GM23338 (cell line): ENCODE measurements around the gene ARHGAP19. TPM values are rescaled to one million over a fixed set of nuclear protein-coding genes. Genes with fewer than 3 reads are reported as not detected.

Experiments
- ATAC-seq: fragments of 200-7000 bp; cut with Tn5 transposase; 3 replicates; pipeline ENCODE4 v1.9.1; 2020
- DNase-seq: peaks from one replicate; pipeline ENCODE4 v3.0.0-alpha.2; 2015; ENCODE audit warnings: low spot score
- H2AFZ ChIP-seq: fragments of 200-600 bp; sonication (generic); 2 replicates; pipeline ENCODE4 v1.8.0; 2016; ENCODE audit warnings: antibody characterized with exemption, mild to moderate bottlenecking, moderate library complexity
- H3F3A ChIP-seq: fragments of 200-600 bp; sonication (generic); replicated peaks from 2 replicates; pipeline ENCODE4 v1.8.0; 2017; ENCODE audit warnings: antibody characterized with exemption, mixed run types, low read depth
- H3K27ac ChIP-seq: fragments of 200-600 bp; sonication (generic); 2 replicates; pipeline ENCODE4 v1.6.1; 2016; ENCODE audit warnings: low read depth
- H3K27me3 ChIP-seq: fragments of 200-600 bp; sonication (generic); 2 replicates; pipeline ENCODE4 v1.8.0; 2016; ENCODE audit warnings: mild to moderate bottlenecking, mixed run types, moderate library complexity; ENCODE audit not compliant: insufficient read depth
- H3K36me3 ChIP-seq: fragments of 200-600 bp; sonication (generic); 2 replicates; pipeline ENCODE4 v1.8.0; 2016; ENCODE audit warnings: mild to moderate bottlenecking; ENCODE audit not compliant: insufficient read depth
- H3K4me1 ChIP-seq: fragments of 200-600 bp; sonication (generic); 2 replicates; pipeline ENCODE4 v1.8.0; 2016; ENCODE audit warnings: mild to moderate bottlenecking, moderate library complexity; ENCODE audit not compliant: insufficient read depth
- H3K4me2 ChIP-seq: fragments of 200-600 bp; sonication (generic); 2 replicates; pipeline ENCODE4 v1.7.1; 2017; ENCODE audit warnings: mixed run types
- H3K4me3 ChIP-seq: fragments of 200-600 bp; sonication (generic); 2 replicates; pipeline ENCODE4 v1.6.1; 2016; ENCODE audit warnings: mixed run types
- H3K79me2 ChIP-seq: fragments of 200-600 bp; sonication (generic); replicated peaks from 2 replicates; pipeline ENCODE4 v1.8.0; 2017; ENCODE audit warnings: mild to moderate bottlenecking; ENCODE audit not compliant: insufficient read depth
- H3K9me2 ChIP-seq: fragments of 200-600 bp; sonication (generic); 2 replicates; pipeline ENCODE4 v1.8.0; 2017; ENCODE audit not compliant: insufficient read depth
- H4K20me1 ChIP-seq: fragments of 200-600 bp; sonication (generic); replicated peaks from 2 replicates; pipeline ENCODE4 v1.8.0; 2017; ENCODE audit warnings: mild to moderate bottlenecking; ENCODE audit not compliant: insufficient read depth
- H3K27ac Mint-ChIP-seq: 2 replicates; pipeline ENCODE4 v1.8.0; 2020; ENCODE audit warnings: inconsistent platforms, mild to moderate bottlenecking, moderate library complexity, mixed read lengths
- H3K27me3 Mint-ChIP-seq: 3 replicates; pipeline ENCODE4 v1.8.0; 2022; ENCODE audit warnings: low read depth, mild to moderate bottlenecking, moderate library complexity, mixed read lengths, inconsistent platforms; ENCODE audit not compliant: insufficient read depth, poor library complexity
- H3K36me3 Mint-ChIP-seq: 3 replicates; pipeline ENCODE4 v1.8.0; 2021; ENCODE audit warnings: low read depth, mild to moderate bottlenecking, inconsistent platforms, moderate library complexity, mixed read lengths
- H3K4me1 Mint-ChIP-seq: 3 replicates; pipeline ENCODE4 v1.8.0; 2020; ENCODE audit warnings: mild to moderate bottlenecking, inconsistent platforms, mixed read lengths
- H3K4me3 Mint-ChIP-seq: 3 replicates; pipeline ENCODE4 v1.8.0; 2021; ENCODE audit warnings: moderate library complexity, mild to moderate bottlenecking, inconsistent platforms, mixed read lengths
- H3K9me3 Mint-ChIP-seq: 3 replicates; pipeline ENCODE4 v1.8.0; 2020; ENCODE audit warnings: moderate library complexity, mild to moderate bottlenecking, inconsistent platforms, mixed read lengths
- CREB1 ChIP-seq: fragments of 250-450 bp; sonication (Bioruptor Pico); IDR thresholded peaks from 2 replicates; pipeline ENCODE4 v1.5.0; 2020; ENCODE audit warnings: low read depth, mild to moderate bottlenecking, moderate library complexity
- ETS1 ChIP-seq: IDR thresholded peaks from 2 replicates; pipeline ENCODE4 v1.6.1; 2016; ENCODE audit warnings: antibody characterized with exemption
- EZH2 ChIP-seq: fragments of 200-600 bp; sonication (generic); IDR thresholded peaks from one replicate; pipeline ENCODE4 v1.8.0; 2017; ENCODE audit warnings: antibody characterized with exemption, mild to moderate bottlenecking, low read depth; ENCODE audit not compliant: unreplicated experiment
- EZH2phosphoT487 ChIP-seq: fragments of 200-600 bp; sonication (generic); IDR thresholded peaks from one replicate; pipeline ENCODE4 v1.8.1; 2018; ENCODE audit warnings: antibody characterized with exemption; ENCODE audit not compliant: unreplicated experiment
- JUNB ChIP-seq: IDR thresholded peaks from one replicate; pipeline ENCODE4 v1.6.1; 2016; ENCODE audit warnings: antibody characterized with exemption; ENCODE audit not compliant: unreplicated experiment
- NANOG ChIP-seq: IDR thresholded peaks from 2 replicates; pipeline ENCODE4 v1.6.1; 2016; ENCODE audit warnings: antibody characterized with exemption, borderline replicate concordance
- POLR2AphosphoS5 ChIP-seq: IDR thresholded peaks from 2 replicates; pipeline ENCODE4 v1.6.1; 2016; ENCODE audit warnings: antibody characterized with exemption, low read depth
- STAT1 ChIP-seq: IDR thresholded peaks from one replicate; pipeline ENCODE4 v1.6.1; 2016; ENCODE audit warnings: antibody characterized with exemption; ENCODE audit not compliant: unreplicated experiment
- ZNF114 ChIP-seq: fragments of 250-450 bp; sonication (Bioruptor Pico); IDR thresholded peaks from 2 replicates; pipeline ENCODE4 v1.5.0; 2020; ENCODE audit warnings: mild to moderate bottlenecking, moderate library complexity
- ZNF331 ChIP-seq: fragments of 250-450 bp; sonication (Bioruptor Pico); IDR thresholded peaks from 2 replicates; pipeline ENCODE4 v1.5.0; 2020; ENCODE audit warnings: low read depth, mild to moderate bottlenecking, moderate library complexity
- polyA plus RNA-seq: library from polyadenylated mRNA; unstranded; fragments of >200 nt; fragmentation: Nextera tagmentation; extraction: Ambion mirVana; gene quantifications from 2 replicates; pipeline ENCODE4 v1.2.1, GENCODE V29; 2016
- total RNA-seq: library from RNA; depleted of rRNA; stranded (reverse); fragments of >200 nt; shearing (Covaris generic); gene quantifications from 2 replicates; pipeline ENCODE4 v1.2.3, GENCODE V29; 2014
- TF ChIP-seq, protein P1 (sequence below), 2 experiments: fragments of 200-600 bp in 1 of 2; sonication (generic) in 1 of 2; conservative IDR thresholded peaks; 2 replicates each; pipeline versions ENCODE4 v1.5.1 to v1.6.1; 2016 to 2017; ENCODE audit warnings: antibody characterized with exemption in 2 of 2, low read depth in 2 of 2, mild to moderate bottlenecking in 2 of 2, moderate library complexity in 1 of 2
- TF ChIP-seq, protein P2 (sequence below): fragments of 250-450 bp; sonication (Bioruptor Pico); IDR thresholded peaks from 2 replicates; pipeline ENCODE4 v1.5.0; 2020; ENCODE audit warnings: mild to moderate bottlenecking, moderate library complexity

The ARHGAP19 gene
- total and polyA plus RNA-seq, 2 experiments from 2014 or later = 11.5 to 38.8 TPM

GRCh38 chr10:97204826-97205679 is 87.4 kb downstream of the ARHGAP19 start:
- no peaks in the 10 kb centered on the region for H3K79me2 ChIP-seq
- H3K4me1 ChIP-seq = no peaks in the 10 kb centered on the region
- H3K4me2 ChIP-seq = no peak overlapping the region
- H3K4me1 Mint-ChIP-seq = 0 out of 3 replicates have a peak, but pooled peaks cover 3% of the 10 kb centered on the region
- no peak overlapping the region for H3K4me3 ChIP-seq
- no peaks in the 10 kb centered on the region for H3K36me3 Mint-ChIP-seq
- H3K27ac Mint-ChIP-seq = no peak overlapping the region
- no peaks in the 10 kb centered on the region for H3K9me3 Mint-ChIP-seq
- H3K36me3 ChIP-seq = no peaks in the 10 kb centered on the region
- ATAC-seq = no peak
- H3K4me3 Mint-ChIP-seq = no peak overlapping the region
- no peaks in the 10 kb centered on the region for H3K9me2 ChIP-seq
- TF ChIP-seq ZNF331 (CRISPR knock-in tag) (no peak), CREB1 (no peak), ETS1 (no peak), POLR2AphosphoS5 (no peak), JUNB (no peak), EZH2 (no peak), STAT1 (no peak), ZNF114 (CRISPR knock-in tag) (no peak), NANOG (no peak), EZH2phosphoT487 (no peak)
- TF ChIP-seq, protein P1, sequence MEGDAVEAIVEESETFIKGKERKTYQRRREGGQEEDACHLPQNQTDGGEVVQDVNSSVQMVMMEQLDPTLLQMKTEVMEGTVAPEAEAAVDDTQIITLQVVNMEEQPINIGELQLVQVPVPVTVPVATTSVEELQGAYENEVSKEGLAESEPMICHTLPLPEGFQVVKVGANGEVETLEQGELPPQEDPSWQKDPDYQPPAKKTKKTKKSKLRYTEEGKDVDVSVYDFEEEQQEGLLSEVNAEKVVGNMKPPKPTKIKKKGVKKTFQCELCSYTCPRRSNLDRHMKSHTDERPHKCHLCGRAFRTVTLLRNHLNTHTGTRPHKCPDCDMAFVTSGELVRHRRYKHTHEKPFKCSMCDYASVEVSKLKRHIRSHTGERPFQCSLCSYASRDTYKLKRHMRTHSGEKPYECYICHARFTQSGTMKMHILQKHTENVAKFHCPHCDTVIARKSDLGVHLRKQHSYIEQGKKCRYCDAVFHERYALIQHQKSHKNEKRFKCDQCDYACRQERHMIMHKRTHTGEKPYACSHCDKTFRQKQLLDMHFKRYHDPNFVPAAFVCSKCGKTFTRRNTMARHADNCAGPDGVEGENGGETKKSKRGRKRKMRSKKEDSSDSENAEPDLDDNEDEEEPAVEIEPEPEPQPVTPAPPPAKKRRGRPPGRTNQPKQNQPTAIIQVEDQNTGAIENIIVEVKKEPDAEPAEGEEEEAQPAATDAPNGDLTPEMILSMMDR (conservative IDR thresholded peaks at IDR 0.05; ENCODE audit: low read depth in 2 of 2) = no peak
- TF ChIP-seq, protein P2, sequence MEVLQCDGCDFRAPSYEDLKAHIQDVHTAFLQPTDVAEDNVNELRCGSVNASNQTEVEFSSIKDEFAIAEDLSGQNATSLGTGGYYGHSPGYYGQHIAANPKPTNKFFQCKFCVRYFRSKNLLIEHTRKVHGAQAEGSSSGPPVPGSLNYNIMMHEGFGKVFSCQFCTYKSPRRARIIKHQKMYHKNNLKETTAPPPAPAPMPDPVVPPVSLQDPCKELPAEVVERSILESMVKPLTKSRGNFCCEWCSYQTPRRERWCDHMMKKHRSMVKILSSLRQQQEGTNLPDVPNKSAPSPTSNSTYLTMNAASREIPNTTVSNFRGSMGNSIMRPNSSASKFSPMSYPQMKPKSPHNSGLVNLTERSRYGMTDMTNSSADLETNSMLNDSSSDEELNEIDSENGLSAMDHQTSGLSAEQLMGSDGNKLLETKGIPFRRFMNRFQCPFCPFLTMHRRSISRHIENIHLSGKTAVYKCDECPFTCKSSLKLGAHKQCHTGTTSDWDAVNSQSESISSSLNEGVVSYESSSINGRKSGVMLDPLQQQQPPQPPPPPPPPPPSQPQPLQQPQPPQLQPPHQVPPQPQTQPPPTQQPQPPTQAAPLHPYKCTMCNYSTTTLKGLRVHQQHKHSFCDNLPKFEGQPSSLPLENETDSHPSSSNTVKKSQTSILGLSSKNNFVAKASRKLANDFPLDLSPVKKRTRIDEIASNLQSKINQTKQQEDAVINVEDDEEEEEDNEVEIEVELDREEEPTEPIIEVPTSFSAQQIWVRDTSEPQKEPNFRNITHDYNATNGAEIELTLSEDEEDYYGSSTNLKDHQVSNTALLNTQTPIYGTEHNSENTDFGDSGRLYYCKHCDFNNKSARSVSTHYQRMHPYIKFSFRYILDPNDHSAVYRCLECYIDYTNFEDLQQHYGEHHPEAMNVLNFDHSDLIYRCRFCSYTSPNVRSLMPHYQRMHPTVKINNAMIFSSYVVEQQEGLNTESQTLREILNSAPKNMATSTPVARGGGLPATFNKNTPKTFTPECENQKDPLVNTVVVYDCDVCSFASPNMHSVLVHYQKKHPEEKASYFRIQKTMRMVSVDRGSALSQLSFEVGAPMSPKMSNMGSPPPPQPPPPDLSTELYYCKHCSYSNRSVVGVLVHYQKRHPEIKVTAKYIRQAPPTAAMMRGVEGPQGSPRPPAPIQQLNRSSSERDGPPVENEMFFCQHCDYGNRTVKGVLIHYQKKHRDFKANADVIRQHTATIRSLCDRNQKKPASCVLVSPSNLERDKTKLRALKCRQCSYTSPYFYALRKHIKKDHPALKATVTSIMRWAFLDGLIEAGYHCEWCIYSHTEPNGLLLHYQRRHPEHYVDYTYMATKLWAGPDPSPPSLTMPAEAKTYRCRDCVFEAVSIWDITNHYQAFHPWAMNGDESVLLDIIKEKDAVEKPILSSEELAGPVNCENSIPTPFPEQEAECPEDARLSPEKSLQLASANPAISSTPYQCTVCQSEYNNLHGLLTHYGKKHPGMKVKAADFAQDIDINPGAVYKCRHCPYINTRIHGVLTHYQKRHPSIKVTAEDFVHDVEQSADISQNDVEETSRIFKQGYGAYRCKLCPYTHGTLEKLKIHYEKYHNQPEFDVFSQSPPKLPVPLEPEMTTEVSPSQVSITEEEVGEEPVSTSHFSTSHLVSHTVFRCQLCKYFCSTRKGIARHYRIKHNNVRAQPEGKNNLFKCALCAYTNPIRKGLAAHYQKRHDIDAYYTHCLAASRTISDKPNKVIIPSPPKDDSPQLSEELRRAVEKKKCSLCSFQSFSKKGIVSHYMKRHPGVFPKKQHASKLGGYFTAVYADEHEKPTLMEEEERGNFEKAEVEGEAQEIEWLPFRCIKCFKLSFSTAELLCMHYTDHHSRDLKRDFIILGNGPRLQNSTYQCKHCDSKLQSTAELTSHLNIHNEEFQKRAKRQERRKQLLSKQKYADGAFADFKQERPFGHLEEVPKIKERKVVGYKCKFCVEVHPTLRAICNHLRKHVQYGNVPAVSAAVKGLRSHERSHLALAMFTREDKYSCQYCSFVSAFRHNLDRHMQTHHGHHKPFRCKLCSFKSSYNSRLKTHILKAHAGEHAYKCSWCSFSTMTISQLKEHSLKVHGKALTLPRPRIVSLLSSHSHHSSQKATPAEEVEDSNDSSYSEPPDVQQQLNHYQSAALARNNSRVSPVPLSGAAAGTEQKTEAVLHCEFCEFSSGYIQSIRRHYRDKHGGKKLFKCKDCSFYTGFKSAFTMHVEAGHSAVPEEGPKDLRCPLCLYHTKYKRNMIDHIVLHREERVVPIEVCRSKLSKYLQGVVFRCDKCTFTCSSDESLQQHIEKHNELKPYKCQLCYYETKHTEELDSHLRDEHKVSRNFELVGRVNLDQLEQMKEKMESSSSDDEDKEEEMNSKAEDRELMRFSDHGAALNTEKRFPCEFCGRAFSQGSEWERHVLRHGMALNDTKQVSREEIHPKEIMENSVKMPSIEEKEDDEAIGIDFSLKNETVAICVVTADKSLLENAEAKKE (CRISPR knock-in tag) = no peak
- H3F3A ChIP-seq = no peaks in the 10 kb centered on the region
- no peak overlapping the region for H2AFZ ChIP-seq
- H3K27ac ChIP-seq = no peak overlapping the region
- no peaks in the 10 kb centered on the region for H4K20me1 ChIP-seq
- H3K27me3 ChIP-seq = no peaks in the 10 kb centered on the region
- H3K27me3 Mint-ChIP-seq = peaks cover 6% of the 10 kb centered on the region
- DNase-seq = no peak
